ENCODE measurements around the gene SFXN5. TPM values are rescaled to one million over a fixed set of nuclear protein-coding genes. Genes with fewer than 3 reads are reported as not detected.
A peak's percentile ranks its signal among the peaks of the same experiment; 100 is the strongest.
"Not testable (repeated sequence)": the region's sequence is repeated elsewhere in the genome, so short reads cannot be mapped to it uniquely, and the experiment has no call there.

Gene SFXN5
- total RNA-seq, 2 experiments from 2014 or later = 12.4 to 20.0 TPM

GRCh38 chr2:73069855-73070642 is 1.5 kb downstream of the SFXN5 start:
- Mint-ChIP-seq H3K36me3 (peaks cover 1% of the 10 kb centered on the region), H3K27ac (peak overlapping the region; percentile 65), H3K4me3 (peak overlapping the region; percentile 78), H3K27me3 (no peaks in the 10 kb centered on the region), H3K4me1 (peaks cover 30% of the 10 kb centered on the region), H3K9me3 (ENCODE audit: low read depth) (no peaks in the 10 kb centered on the region)
- DNase-seq (no peak), ATAC-seq (no peak)
- CTCF ChIA-PET = interaction anchor here (1.3 to 2.4 kb wide), 5 partner anchors 8 to 177 kb away, joined by 3 to 10 read pairs (median 8); no protein-coding TSS in a partner anchor

DNA sequence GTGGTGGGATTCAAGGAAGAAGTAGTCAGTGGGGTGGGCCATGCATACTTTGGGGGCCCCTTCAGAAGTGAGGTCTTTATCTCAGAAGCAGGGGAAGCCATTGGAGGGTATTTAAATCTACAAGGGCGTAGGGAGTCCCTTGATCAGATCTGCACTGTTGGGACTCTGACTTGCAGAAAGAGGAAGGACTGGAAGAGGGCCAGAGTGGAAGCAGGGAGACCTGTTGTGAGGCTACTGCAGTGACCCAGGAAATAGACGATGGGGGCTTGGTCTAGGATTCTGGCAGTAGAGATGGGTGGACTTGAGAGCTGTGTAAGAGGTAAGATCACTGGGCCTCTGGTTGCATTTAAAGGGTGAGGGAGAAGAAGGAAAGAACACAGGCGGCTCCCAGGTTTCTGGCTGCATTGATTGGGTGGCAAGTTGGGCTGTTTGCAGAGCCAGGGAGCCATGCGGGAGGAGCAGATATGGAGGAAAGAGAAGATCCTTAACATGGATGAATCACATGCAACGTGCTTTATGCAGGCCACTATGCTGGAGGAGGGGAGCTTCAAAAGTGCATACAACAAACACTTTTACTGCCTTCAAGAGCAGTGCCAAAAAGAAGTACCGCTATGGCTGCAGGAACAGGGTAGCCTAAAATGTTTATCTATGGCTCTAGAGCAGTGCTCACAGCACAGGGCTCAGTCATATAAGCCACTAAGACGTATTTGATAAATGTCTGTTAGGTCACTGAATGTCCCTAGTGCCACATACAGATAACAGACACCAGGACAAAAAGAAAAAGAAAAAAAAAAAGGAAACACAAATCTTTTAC is 2.3 kb downstream of the SFXN5 start:
- CTCF ChIA-PET = interaction anchor here (1.3 to 2.1 kb wide), 3 partner anchors 8 to 108 kb away, joined by 3 to 10 read pairs (median 4); no protein-coding TSS in a partner anchor
- DNase-seq = no peak
- Mint-ChIP-seq H3K27me3 (no peaks in the 10 kb centered on the region), H3K4me3 (peak overlapping the region; percentile 78), H3K36me3 (peaks cover 1% of the 10 kb centered on the region), H3K27ac (no peak overlapping the region), H3K4me1 (peaks cover 30% of the 10 kb centered on the region), H3K9me3 (ENCODE audit: low read depth) (no peaks in the 10 kb centered on the region)
- ATAC-seq = no peak

DNA sequence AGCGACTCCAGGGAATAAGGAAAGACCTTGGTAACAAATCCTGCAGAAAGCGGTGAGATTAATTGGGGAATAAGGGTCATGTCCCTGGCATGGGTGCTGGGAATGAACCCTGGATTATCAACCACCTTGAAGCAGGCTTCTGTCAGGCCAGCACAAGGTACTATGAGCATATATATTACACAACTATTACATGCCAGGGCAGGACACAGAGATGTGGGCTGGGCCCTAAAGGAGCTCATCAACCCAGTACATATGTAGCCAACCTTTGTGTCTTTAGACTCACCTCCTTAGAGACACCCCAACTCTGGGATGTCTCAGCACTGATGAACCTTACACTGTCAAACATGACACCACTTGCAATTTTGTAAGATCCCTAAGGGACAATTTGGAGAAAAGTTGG is 3.4 kb downstream of the SFXN5 start:
- Mint-ChIP-seq H3K4me3 (no peak overlapping the region), H3K27me3 (no peaks in the 10 kb centered on the region), H3K27ac (no peak overlapping the region), H3K9me3 (ENCODE audit: low read depth) (no peaks in the 10 kb centered on the region), H3K36me3 (peaks cover 1% of the 10 kb centered on the region), H3K4me1 (peaks cover 30% of the 10 kb centered on the region)
- DNase-seq (no peak), ATAC-seq (no peak)
- CTCF ChIA-PET = no interaction called here

DNA sequence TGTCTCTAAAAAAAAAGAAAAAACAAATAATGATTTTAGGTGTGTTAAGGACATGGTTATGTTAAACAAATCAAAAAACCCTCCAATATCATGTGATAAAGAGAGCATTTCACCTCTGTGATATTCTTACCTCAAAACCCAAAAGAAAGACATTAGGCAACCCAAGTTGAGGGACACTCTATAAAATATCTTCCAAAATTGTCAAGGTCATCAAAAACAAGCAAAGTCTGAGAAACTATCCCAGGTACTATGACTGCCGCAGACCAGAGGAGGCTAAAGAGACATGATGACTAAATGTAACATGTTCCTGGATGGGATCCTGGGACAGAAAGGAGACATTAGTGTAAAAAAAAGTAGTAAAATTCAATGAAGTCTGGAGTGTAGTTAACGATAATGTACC is 4.5 kb downstream of the SFXN5 start:
- H3K27ac Mint-ChIP-seq = no peak overlapping the region
- DNase-seq = no peak
- H3K9me3 Mint-ChIP-seq (ENCODE audit: low read depth) = no peaks in the 10 kb centered on the region
- peaks cover 27% of the 10 kb centered on the region for H3K4me1 Mint-ChIP-seq
- H3K36me3 Mint-ChIP-seq = peaks cover 1% of the 10 kb centered on the region
- no peak overlapping the region for H3K4me3 Mint-ChIP-seq
- CTCF ChIA-PET = interaction anchor here (0.7 kb wide), 1 partner anchor 208 kb away, joined by 3 read pairs; no protein-coding TSS in a partner anchor
- ATAC-seq = no peak
- no peaks in the 10 kb centered on the region for H3K27me3 Mint-ChIP-seq

DNA sequence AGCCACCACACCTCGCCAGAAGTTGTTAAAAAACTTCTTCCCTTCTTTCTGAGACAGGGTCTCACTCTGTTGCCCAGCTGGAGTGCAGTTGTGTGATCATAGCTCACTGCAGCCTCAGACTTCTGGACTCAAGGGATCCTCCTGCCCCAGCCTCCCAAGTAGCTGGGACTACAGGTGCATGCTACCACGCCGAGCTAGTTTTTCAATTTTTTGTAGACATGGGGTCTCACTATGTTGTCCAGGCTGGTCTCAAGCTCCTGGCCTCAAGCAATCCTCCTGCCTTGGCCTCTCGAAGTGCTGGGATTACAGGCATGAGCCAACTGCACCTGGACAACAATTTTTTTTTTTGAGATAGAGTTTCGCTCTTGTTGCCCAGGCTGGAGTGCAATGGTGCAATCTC is 6.4 kb downstream of the SFXN5 start:
- peaks cover 23% of the 10 kb centered on the region for H3K4me1 Mint-ChIP-seq
- DNase-seq; H3K27ac Mint-ChIP-seq; H3K9me3 Mint-ChIP-seq (ENCODE audit: low read depth); H3K36me3 Mint-ChIP-seq; CTCF ChIA-PET; H3K27me3 Mint-ChIP-seq; H3K4me3 Mint-ChIP-seq; ATAC-seq: not testable (repeated sequence)

DNA sequence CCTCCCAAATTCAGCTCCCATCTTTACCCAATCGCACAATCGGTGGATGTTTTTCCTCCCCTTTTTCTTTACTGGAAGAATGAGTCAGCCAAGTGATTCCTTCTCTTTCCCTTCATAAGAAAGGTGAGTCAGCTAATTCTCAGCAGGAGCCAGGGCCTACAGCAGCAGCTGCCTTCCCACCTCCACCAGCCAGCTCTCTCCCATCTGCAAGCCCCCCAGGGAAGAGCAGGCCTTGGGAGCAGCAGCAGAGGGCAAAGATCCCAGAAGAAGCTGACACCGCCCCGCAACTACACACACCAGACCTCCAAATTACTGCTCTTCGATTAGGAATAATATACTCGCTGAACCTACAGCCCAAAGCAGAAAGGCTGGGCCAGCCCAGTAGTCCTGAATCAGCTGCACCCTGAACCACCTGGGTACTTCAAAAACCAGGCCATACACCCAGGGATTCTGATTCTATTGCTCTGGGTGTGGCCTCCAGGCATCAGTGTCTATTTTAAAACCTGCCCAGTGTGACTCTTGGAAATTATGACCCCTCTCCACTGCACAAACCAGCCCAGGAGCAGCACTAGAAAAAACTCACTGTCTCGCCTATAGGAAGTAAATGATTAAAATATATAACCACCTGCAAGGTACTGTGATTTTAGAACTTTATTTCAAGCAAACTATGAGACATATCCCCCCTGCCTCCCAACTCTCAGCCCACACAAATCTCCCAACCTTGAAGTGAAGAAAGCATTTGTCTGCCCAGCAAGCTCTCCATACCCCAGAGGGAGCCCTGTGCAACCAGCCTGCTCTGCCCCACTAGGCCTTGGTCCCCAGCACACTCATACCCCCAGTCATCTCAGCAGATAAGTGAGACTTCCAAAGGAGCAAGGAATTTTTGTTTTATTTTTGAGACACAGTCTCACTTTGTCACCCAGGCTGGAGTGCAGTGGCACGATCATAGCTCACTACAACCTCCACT is 7.3 kb downstream of the SFXN5 start:
- Mint-ChIP-seq H3K27ac (no peak overlapping the region), H3K27me3 (no peaks in the 10 kb centered on the region), H3K36me3 (peaks cover 1% of the 10 kb centered on the region), H3K4me1 (peaks cover 14% of the 10 kb centered on the region), H3K9me3 (ENCODE audit: low read depth) (no peaks in the 10 kb centered on the region), H3K4me3 (no peak overlapping the region)
- no peak for DNase-seq
- CTCF ChIA-PET = interaction anchor here (1.2 kb wide), 1 partner anchor 113 kb away, joined by 4 read pairs; no protein-coding TSS in a partner anchor
- no peak for ATAC-seq

- Mint-ChIP-seq H3K4me1 (peaks cover 8% of the 10 kb centered on the region), H3K4me3 (no peak overlapping the region), H3K27me3 (no peaks in the 10 kb centered on the region), H3K9me3 (ENCODE audit: low read depth) (no peaks in the 10 kb centered on the region), H3K27ac (no peak overlapping the region), H3K36me3 (peaks cover 1% of the 10 kb centered on the region)
- DNase-seq = no peak
- CTCF ChIA-PET = interaction anchor here (1.2 kb wide), 1 partner anchor 114 kb away, joined by 4 read pairs; no protein-coding TSS in a partner anchor
- no peak for ATAC-seq
Measured at GRCh38 chr2:73063472-73063871, 8.0 kb downstream of the SFXN5 start.

- CTCF ChIA-PET = no interaction called here
- Mint-ChIP-seq H3K27me3 (no peaks in the 10 kb centered on the region), H3K4me3 (no peak overlapping the region), H3K4me1 (no peaks in the 10 kb centered on the region), H3K36me3 (peaks cover 16% of the 10 kb centered on the region), H3K27ac (no peak overlapping the region), H3K9me3 (ENCODE audit: low read depth) (no peaks in the 10 kb centered on the region)
- DNase-seq (no peak), ATAC-seq (no peak)
Measured at GRCh38 chr2:73059106-73059505, 12.4 kb downstream of the SFXN5 start.

DNA sequence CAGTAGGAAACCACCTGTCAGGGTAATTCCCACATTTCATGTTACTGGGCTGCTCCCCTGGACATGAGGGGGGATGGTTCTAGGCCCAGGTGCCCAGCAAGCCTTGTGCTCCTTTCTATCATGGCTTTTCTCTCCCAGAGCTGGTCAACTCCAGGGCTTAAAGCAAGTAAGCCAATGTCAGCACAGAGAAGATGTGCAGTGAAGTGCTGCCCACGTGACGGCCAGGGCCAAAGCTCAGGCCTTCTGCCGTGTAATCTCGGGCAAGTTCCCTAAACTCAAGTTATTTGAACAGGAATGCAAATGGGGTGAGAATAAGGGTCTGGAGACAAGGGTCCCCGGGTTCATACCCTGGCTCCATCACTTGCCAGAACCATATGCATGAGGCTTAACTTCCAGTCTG is 16.5 kb downstream of the SFXN5 start:
- H3K27ac Mint-ChIP-seq = no peak overlapping the region
- CTCF ChIA-PET = no interaction called here
- H3K4me3 Mint-ChIP-seq = no peak overlapping the region
- H3K27me3 Mint-ChIP-seq = no peaks in the 10 kb centered on the region
- H3K4me1 Mint-ChIP-seq = no peaks in the 10 kb centered on the region
- no peaks in the 10 kb centered on the region for H3K9me3 Mint-ChIP-seq (ENCODE audit: low read depth)
- H3K36me3 Mint-ChIP-seq = peaks cover 16% of the 10 kb centered on the region
- DNase-seq (no peak), ATAC-seq (no peak)

- Mint-ChIP-seq H3K4me3 (no peak overlapping the region), H3K27me3 (no peaks in the 10 kb centered on the region), H3K27ac (no peak overlapping the region), H3K36me3 (peaks cover 16% of the 10 kb centered on the region), H3K4me1 (no peaks in the 10 kb centered on the region), H3K9me3 (ENCODE audit: low read depth) (no peaks in the 10 kb centered on the region)
- CTCF ChIA-PET = interaction anchor here (0.7 to 1.0 kb wide), 2 partner anchors 18 to 32 kb away, joined by 4 read pairs; partner anchors contain the start of gene SFXN5
- DNase-seq = no peak
- no peak for ATAC-seq
Measured at GRCh38 chr2:73053316-73054114, 18.0 kb downstream of the SFXN5 start.

- CTCF ChIA-PET = no interaction called here
- H3K36me3 Mint-ChIP-seq = no peaks in the 10 kb centered on the region
- no peak overlapping the region for H3K4me3 Mint-ChIP-seq
- no peaks in the 10 kb centered on the region for H3K9me3 Mint-ChIP-seq (ENCODE audit: low read depth)
- H3K4me1 Mint-ChIP-seq = no peaks in the 10 kb centered on the region
- no peak for DNase-seq
- no peak overlapping the region for H3K27ac Mint-ChIP-seq
- no peaks in the 10 kb centered on the region for H3K27me3 Mint-ChIP-seq
- no peak for ATAC-seq
Measured at GRCh38 chr2:73050121-73050545, 21.4 kb downstream of the SFXN5 start.

Data from activated CD8-positive, alpha-beta memory T cell treated with anti-CD3 and anti-CD28 coated beads, Interleukin-2, amount 10 ng/mL, durations not matched to agents 7 days and 5 days (primary cell).